Endodermal cell (in vitro differentiated cells): Measurements from ENCODE around the gene MLF1. TPM values are rescaled to one million over a fixed set of nuclear protein-coding genes. Genes with fewer than 3 reads are reported as not detected.

Experiments
- DNase-seq: peaks from one replicate; pipeline ENCODE4 v3.0.0-alpha.2; 2017
- H3K27ac ChIP-seq: 2 replicates; pipeline ENCODE4 v1.5.1; 2013; ENCODE audit warnings: mild to moderate bottlenecking, low read depth, low read length, moderate library complexity
- H3K27me3 ChIP-seq: 2 replicates; pipeline ENCODE4 v1.6.1; 2013; ENCODE audit warnings: mild to moderate bottlenecking, low read length, moderate library complexity; ENCODE audit not compliant: insufficient read depth, control insufficient read depth, poor library complexity, severe bottlenecking
- H3K36me3 ChIP-seq: 2 replicates; pipeline ENCODE4 v1.7.0; 2013; ENCODE audit warnings: mild to moderate bottlenecking, low read length, moderate library complexity; ENCODE audit not compliant: control insufficient read depth, insufficient read depth
- H3K4me1 ChIP-seq: one replicate; pipeline ENCODE4 v1.7.0; 2013; ENCODE audit warnings: low read length; ENCODE audit not compliant: control insufficient read depth, insufficient read depth
- H3K4me3 ChIP-seq: 2 replicates; pipeline ENCODE4 v1.5.1; 2013; ENCODE audit warnings: mild to moderate bottlenecking, low read length, moderate library complexity
- H3K9ac ChIP-seq: 2 replicates; pipeline ENCODE4 v1.6.1; 2013; ENCODE audit warnings: mild to moderate bottlenecking, low read length, moderate library complexity; ENCODE audit not compliant: poor library complexity, severe bottlenecking; ENCODE audit errors: extremely low read depth
- H3K9me3 ChIP-seq: 2 replicates; pipeline ENCODE4 v1.6.1; 2013; ENCODE audit warnings: mild to moderate bottlenecking, low read length, moderate library complexity; ENCODE audit not compliant: control insufficient read depth
- H3K27ac Mint-ChIP-seq: 2 replicates; pipeline ENCODE4 v1.8.0; 2020; ENCODE audit warnings: mixed read lengths
- H3K27me3 Mint-ChIP-seq: 2 replicates; pipeline ENCODE4 v1.8.0; 2021; ENCODE audit warnings: mild to moderate bottlenecking, mixed read lengths; ENCODE audit not compliant: insufficient read depth
- H3K36me3 Mint-ChIP-seq: 2 replicates; pipeline ENCODE4 v1.8.0; 2020; ENCODE audit warnings: low read depth, mixed read lengths
- H3K4me1 Mint-ChIP-seq: 2 replicates; pipeline ENCODE4 v1.8.0; 2020; ENCODE audit warnings: mixed read lengths
- H3K4me3 Mint-ChIP-seq: 2 replicates; pipeline ENCODE4 v1.8.0; 2020; ENCODE audit warnings: mild to moderate bottlenecking, moderate library complexity, mixed read lengths
- H3K9me3 Mint-ChIP-seq: 2 replicates; pipeline ENCODE4 v1.8.0; 2020; ENCODE audit warnings: mild to moderate bottlenecking, mixed read lengths
- WGBS, 2 experiments: methylation state at CpG; one replicate each; pipeline versions ENCODE4 v1.1.5 to v1.1.7; 2013; ENCODE audit warnings: missing lambda C conversion rate in 2 of 2, mixed read lengths in 1 of 2; ENCODE audit not compliant: insufficient coverage in 1 of 2, insufficient read length in 1 of 2; 5-methylcytosine and 5-hydroxymethylcytosine counted together
- total RNA-seq, 2 donors: library from RNA; stranded (reverse); fragmentation: NEBNext Ultra II Directional in 1 of 2; extraction: Animal tissue kit (Norgen Biotek cat#: 25700) in 1 of 2; gene quantifications; 2 replicates in 1 of 2; 3 replicates in 1 of 2; pipeline ENCODE4 v1.2.1, GENCODE V29; 2021
- TF ChIP-seq, protein P1 (sequence below): fragments of 200-600 bp; sonication (generic); conservative IDR thresholded peaks from 2 replicates; pipeline ENCODE4 v1.5.0; 2021; ENCODE audit warnings: antibody characterized with exemption, mild to moderate bottlenecking

MLF1 gene
- total RNA-seq, 2 donors from 2014 or later, result 19.3 to 43.8 TPM

DNA sequence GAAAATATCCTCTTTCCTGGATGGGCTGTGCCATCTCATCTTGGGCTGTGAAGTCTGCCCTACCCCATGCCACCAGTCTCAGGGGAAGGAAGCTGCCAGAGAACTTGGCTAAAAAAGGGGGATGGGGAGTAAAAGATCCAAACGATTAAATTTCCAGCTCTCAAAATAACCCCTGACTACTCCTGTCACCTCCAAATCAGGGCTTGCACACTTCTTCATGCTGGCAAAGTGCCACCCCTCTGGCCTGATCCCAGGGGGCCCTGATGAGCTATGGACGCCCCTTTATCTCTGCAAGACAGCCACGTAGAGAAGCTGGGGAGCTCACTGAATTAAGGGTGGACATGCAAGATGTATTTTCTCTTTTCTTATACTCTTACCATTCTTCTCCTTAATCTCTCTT is 1.2 kb upstream of the MLF1 start:
- no peak overlapping the region for H3K27ac ChIP-seq
- WGBS, 2 experiments, result 80 to 86% methylated on average over 1 to 3 of the region's 3 CpGs
- no peaks in the 10 kb centered on the region for H3K4me1 ChIP-seq
- peaks cover 36% of the 10 kb centered on the region for H3K27me3 Mint-ChIP-seq
- H3K27me3 ChIP-seq, result peaks cover 20% of the 10 kb centered on the region
- H3K36me3 Mint-ChIP-seq, result no peaks in the 10 kb centered on the region
- no peak overlapping the region for H3K9ac ChIP-seq
- H3K4me3 Mint-ChIP-seq, result no peak overlapping the region
- H3K36me3 ChIP-seq, result no peaks in the 10 kb centered on the region
- DNase-seq, result no peak
- H3K9me3 Mint-ChIP-seq, result peaks cover 10% of the 10 kb centered on the region
- peak overlapping the region; percentile 89 for H3K27ac Mint-ChIP-seq
- TF ChIP-seq, protein P1, sequence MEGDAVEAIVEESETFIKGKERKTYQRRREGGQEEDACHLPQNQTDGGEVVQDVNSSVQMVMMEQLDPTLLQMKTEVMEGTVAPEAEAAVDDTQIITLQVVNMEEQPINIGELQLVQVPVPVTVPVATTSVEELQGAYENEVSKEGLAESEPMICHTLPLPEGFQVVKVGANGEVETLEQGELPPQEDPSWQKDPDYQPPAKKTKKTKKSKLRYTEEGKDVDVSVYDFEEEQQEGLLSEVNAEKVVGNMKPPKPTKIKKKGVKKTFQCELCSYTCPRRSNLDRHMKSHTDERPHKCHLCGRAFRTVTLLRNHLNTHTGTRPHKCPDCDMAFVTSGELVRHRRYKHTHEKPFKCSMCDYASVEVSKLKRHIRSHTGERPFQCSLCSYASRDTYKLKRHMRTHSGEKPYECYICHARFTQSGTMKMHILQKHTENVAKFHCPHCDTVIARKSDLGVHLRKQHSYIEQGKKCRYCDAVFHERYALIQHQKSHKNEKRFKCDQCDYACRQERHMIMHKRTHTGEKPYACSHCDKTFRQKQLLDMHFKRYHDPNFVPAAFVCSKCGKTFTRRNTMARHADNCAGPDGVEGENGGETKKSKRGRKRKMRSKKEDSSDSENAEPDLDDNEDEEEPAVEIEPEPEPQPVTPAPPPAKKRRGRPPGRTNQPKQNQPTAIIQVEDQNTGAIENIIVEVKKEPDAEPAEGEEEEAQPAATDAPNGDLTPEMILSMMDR, result no peak
- no peaks in the 10 kb centered on the region for H3K9me3 ChIP-seq
- peaks cover 1% of the 10 kb centered on the region for H3K4me1 Mint-ChIP-seq
- no peak overlapping the region for H3K4me3 ChIP-seq

DNA sequence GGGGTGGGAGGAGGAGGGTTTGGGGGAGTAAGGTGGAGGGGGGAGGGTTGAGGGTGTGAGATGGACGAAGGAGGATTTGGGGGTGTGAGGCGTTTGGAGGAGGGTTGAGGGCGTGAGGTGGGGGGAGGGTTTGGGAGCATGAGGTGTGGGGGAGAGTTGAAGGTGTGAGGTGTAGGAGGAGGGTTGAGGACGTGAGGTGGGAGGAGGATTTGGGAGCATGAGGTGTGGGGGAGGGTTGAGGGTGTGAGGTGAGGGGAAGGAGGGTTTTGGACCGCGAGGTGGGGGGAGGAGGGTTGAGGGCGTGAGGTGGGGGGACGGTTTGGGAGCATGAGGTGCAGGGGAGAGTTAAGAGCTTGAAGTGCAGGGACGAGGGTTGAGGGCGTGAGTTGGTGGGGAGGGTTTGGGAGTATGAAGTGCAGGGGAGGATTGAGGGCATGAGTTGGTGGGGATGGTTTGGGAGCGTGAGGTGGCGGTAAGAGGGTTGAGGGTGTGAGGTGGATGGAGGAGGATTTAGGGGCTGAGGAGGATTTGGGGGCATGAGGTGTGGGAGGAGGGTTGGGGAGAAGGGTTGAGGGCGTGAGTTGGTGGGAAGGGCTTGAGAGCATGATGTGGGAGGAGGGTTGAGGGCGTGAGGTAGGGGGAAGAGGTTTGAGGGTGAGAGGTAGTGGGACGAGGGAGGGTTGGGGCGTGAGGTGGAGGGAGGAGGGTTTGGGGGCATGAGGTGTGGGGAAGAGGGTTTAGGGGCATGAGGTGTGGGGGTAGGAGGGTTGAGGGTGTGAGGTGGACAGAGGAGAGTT is 1.2 kb downstream of the MLF1 start:
- peaks cover 36% of the 10 kb centered on the region for H3K27me3 Mint-ChIP-seq
- H3K9ac ChIP-seq, result no peak overlapping the region
- no peak overlapping the region for H3K27ac Mint-ChIP-seq
- no peaks in the 10 kb centered on the region for H3K36me3 Mint-ChIP-seq
- WGBS, 2 experiments, result 95 to 100% methylated on average over 4 to 16 of the region's 16 CpGs
- no peaks in the 10 kb centered on the region for H3K36me3 ChIP-seq
- no peak overlapping the region for H3K4me3 ChIP-seq
- H3K27ac ChIP-seq, result no peak overlapping the region
- H3K4me3 Mint-ChIP-seq, result no peak overlapping the region
- peaks cover 5% of the 10 kb centered on the region for H3K9me3 Mint-ChIP-seq
- no peaks in the 10 kb centered on the region for H3K9me3 ChIP-seq
- TF ChIP-seq, protein P1, result no peak
- peaks cover 1% of the 10 kb centered on the region for H3K4me1 Mint-ChIP-seq
- H3K27me3 ChIP-seq, result peaks cover 16% of the 10 kb centered on the region
- no peaks in the 10 kb centered on the region for H3K4me1 ChIP-seq
- DNase-seq, result no peak

DNA sequence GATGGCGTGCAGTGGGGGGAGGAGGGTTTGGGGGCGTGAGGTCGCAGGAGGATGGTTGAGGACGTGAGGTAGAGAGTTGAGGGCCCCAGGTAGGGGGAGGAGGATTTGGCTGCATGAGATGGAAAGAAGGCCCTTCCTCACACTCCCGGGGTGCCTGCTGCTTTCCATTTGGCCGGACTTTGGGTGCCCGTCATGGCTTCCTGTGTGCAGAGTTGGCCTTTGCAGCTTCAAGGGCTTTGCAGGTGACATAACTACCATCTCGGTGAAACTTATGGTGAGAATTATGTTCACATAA is 1.7 kb downstream of the MLF1 start:
- Histone ChIP-seq H3K9me3 (no peaks in the 10 kb centered on the region), H3K9ac (no peak overlapping the region), H3K27ac (no peak overlapping the region), H3K4me3 (no peak overlapping the region), H3K4me1 (no peaks in the 10 kb centered on the region), H3K36me3 (no peaks in the 10 kb centered on the region), H3K27me3 (peaks cover 15% of the 10 kb centered on the region)
- peaks cover 5% of the 10 kb centered on the region for H3K9me3 Mint-ChIP-seq
- peaks cover 35% of the 10 kb centered on the region for H3K27me3 Mint-ChIP-seq
- H3K4me3 Mint-ChIP-seq, result no peak overlapping the region
- TF ChIP-seq, protein P1, result no peak
- peaks cover 1% of the 10 kb centered on the region for H3K4me1 Mint-ChIP-seq
- H3K27ac Mint-ChIP-seq, result no peak overlapping the region
- H3K36me3 Mint-ChIP-seq, result no peaks in the 10 kb centered on the region
- no peak for DNase-seq
- WGBS, 2 experiments, result 93 to 100% methylated on average over 3 to 8 of the region's 8 CpGs
